Karpas-422 (cell line): Measurements from ENCODE around the gene ZNF284. TPM values are rescaled to one million over a fixed set of nuclear protein-coding genes. Genes with fewer than 3 reads are reported as not detected.

Source experiments
- DNase-seq: peaks from one replicate; pipeline ENCODE4 v3.0.0-alpha.2; 2015
- H2AFZ ChIP-seq: fragments of 200-600 bp; sonication (generic); 2 replicates; pipeline ENCODE4 v1.6.1; 2014; ENCODE audit warnings: antibody characterized with exemption, low read length, mixed read lengths
- H3K27ac ChIP-seq: fragments of 200-600 bp; sonication (generic); 2 replicates; pipeline ENCODE4 v1.5.1; 2014; ENCODE audit warnings: mild to moderate bottlenecking, low read length, moderate library complexity
- H3K27me3 ChIP-seq: fragments of 200-600 bp; sonication (generic); 2 replicates; pipeline ENCODE4 v1.6.1; 2014; ENCODE audit warnings: low read length, mixed read lengths
- H3K36me3 ChIP-seq: fragments of 200-600 bp; sonication (generic); 2 replicates; pipeline ENCODE4 v1.6.1; 2014; ENCODE audit warnings: low read length, mixed read lengths; ENCODE audit not compliant: insufficient read depth
- H3K4me1 ChIP-seq: fragments of 200-600 bp; sonication (generic); 2 replicates; pipeline ENCODE4 v1.6.1; 2014; ENCODE audit warnings: mild to moderate bottlenecking, low read length, mixed read lengths
- H3K4me2 ChIP-seq: fragments of 200-600 bp; sonication (generic); 2 replicates; pipeline ENCODE4 v1.6.1; 2014; ENCODE audit warnings: low read length, low read depth, mild to moderate bottlenecking; ENCODE audit not compliant: poor library complexity, severe bottlenecking
- H3K4me3 ChIP-seq: fragments of 200-600 bp; sonication (generic); 2 replicates; pipeline ENCODE4 v1.5.1; 2014; ENCODE audit warnings: mild to moderate bottlenecking, antibody characterized with exemption, low read length, mixed read lengths
- H3K79me2 ChIP-seq: fragments of 200-600 bp; sonication (generic); 2 replicates; pipeline ENCODE4 v1.6.1; 2014; ENCODE audit warnings: mild to moderate bottlenecking, low read length, mixed read lengths
- H3K9ac ChIP-seq: fragments of 200-600 bp; sonication (generic); 2 replicates; pipeline ENCODE4 v1.6.0; 2014; ENCODE audit warnings: low read length
- H3K9me2 ChIP-seq: fragments of 200-600 bp; sonication (generic), shearing (Covaris generic); replicated peaks from 2 replicates; pipeline ENCODE4 v1.6.0; 2014; ENCODE audit warnings: mild to moderate bottlenecking, low read length, moderate library complexity; ENCODE audit not compliant: insufficient read depth
- H3K9me3 ChIP-seq: fragments of 300-700, 200-600 bp; sonication (generic); 2 replicates; pipeline ENCODE4 v1.6.1; 2014; ENCODE audit warnings: low read length, mixed read lengths
- H4K20me1 ChIP-seq: fragments of 200-600 bp; sonication (generic); 2 replicates; pipeline ENCODE4 v1.6.1; 2014; ENCODE audit warnings: mild to moderate bottlenecking, antibody characterized with exemption, low read length, low read depth; ENCODE audit not compliant: insufficient read depth
- total RNA-seq: library from RNA; depleted of rRNA; stranded (reverse); fragments of >200 nt; shearing (Covaris generic); gene quantifications from 2 replicates; pipeline ENCODE4 v1.2.3, GENCODE V29; 2014; ENCODE audit warnings: low replicate concordance

Gene ZNF284
- total RNA-seq, 1 experiment from 2014 or later: not detected

GRCh38 chr19:44092108-44092507 is 20.1 kb downstream of the ZNF284 start:
- no peak overlapping the region for H3K4me2 ChIP-seq
- no peaks in the 10 kb centered on the region for H3K27me3 ChIP-seq
- peaks cover 5% of the 10 kb centered on the region for H3K9me3 ChIP-seq
- no peak overlapping the region for H3K4me3 ChIP-seq
- no peak overlapping the region for H3K27ac ChIP-seq
- no peak overlapping the region for H3K9ac ChIP-seq
- H2AFZ ChIP-seq: no peak overlapping the region
- H3K4me1 ChIP-seq: peaks cover 9% of the 10 kb centered on the region; the same call in 1 of the 2 replicates
- peaks cover 26% of the 10 kb centered on the region for H3K79me2 ChIP-seq
- peaks cover 8% of the 10 kb centered on the region for H3K36me3 ChIP-seq
- DNase-seq: no peak
- no peaks in the 10 kb centered on the region for H4K20me1 ChIP-seq
- no peaks in the 10 kb centered on the region for H3K9me2 ChIP-seq

- H3K9ac ChIP-seq: peak within 1 kb of the TSS; percentile 78
- DNase-seq: peak; percentile 96
- peak within 1 kb of the TSS; percentile 74 for H3K4me2 ChIP-seq
- peaks cover 17% of the 10 kb centered on the region for H3K9me3 ChIP-seq
- no peaks in the 10 kb centered on the region for H4K20me1 ChIP-seq
- no peaks in the 10 kb centered on the region for H3K27me3 ChIP-seq
- H3K27ac ChIP-seq: no peak within 1 kb of the TSS
- peak within 1 kb of the TSS; percentile 74 for H3K4me3 ChIP-seq
- peaks cover 28% of the 10 kb centered on the region for H3K36me3 ChIP-seq
- H3K9me2 ChIP-seq: no peaks in the 10 kb centered on the region
- peaks cover 9% of the 10 kb centered on the region; the same call in 1 of the 2 replicates for H3K4me1 ChIP-seq
- H3K79me2 ChIP-seq: peaks cover 35% of the 10 kb centered on the region
- peak within 1 kb of the TSS; percentile 88 for H2AFZ ChIP-seq
Measured at GRCh38 chr19:44093931-44094765, 22.2 kb downstream of the ZNF284 start, which contains the start of gene ZNF224. ZNF224 (plus strand) TSS chr19:44094361; CDS start chr19:44097874, 3,513 bp downstream.

DNA sequence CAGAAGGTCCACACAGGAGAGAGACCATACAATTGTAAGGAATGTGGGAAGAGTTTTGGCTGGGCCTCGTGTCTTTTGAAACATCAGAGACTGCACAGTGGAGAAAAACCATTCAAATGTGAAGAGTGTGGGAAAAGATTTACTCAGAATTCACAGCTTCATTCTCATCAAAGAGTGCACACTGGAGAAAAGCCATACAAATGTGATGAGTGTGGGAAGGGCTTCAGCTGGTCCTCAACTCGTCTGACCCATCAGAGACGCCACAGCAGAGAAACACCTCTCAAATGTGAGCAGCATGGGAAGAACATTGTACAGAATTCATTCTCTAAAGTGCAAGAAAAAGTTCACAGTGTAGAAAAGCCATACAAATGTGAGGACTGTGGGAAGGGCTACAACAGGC is 35.8 kb downstream of the ZNF284 start:
- H3K4me2 ChIP-seq: no peak overlapping the region
- peaks cover 5% of the 10 kb centered on the region; the same call in 1 of the 2 replicates for H3K4me1 ChIP-seq
- no peaks in the 10 kb centered on the region for H3K27me3 ChIP-seq
- H2AFZ ChIP-seq: no peak overlapping the region
- H3K4me3 ChIP-seq: no peak overlapping the region
- no peaks in the 10 kb centered on the region for H3K79me2 ChIP-seq
- H3K9me2 ChIP-seq: no peaks in the 10 kb centered on the region
- no peak overlapping the region for H3K9ac ChIP-seq
- DNase-seq: no peak
- no peak overlapping the region for H3K27ac ChIP-seq
- H3K36me3 ChIP-seq: peaks cover 53% of the 10 kb centered on the region
- peaks cover 48% of the 10 kb centered on the region for H3K9me3 ChIP-seq
- H4K20me1 ChIP-seq: no peaks in the 10 kb centered on the region

DNA sequence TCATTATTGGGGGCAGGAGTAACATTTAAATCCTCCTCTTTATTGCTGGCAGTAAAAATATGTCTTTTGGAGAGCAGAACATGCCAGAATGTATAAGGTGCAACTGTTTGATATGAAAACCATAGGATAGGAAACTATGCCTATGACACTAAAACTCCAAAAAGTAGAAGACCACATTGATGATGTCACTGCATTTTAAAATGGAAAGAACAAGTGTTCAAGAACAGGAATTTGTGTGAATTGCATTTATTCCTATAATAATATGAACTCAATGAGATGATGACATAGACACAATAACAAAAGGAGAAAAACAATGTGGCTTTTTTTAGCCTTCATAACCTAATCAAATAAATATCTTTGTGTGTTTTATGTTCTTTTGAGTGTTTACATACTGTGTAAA is 37.5 kb downstream of the ZNF284 start:
- no peak overlapping the region for H2AFZ ChIP-seq
- H3K27me3 ChIP-seq: no peaks in the 10 kb centered on the region
- H3K36me3 ChIP-seq: peaks cover 36% of the 10 kb centered on the region
- peaks cover 12% of the 10 kb centered on the region for H3K4me1 ChIP-seq
- H3K4me2 ChIP-seq: no peak overlapping the region
- DNase-seq: no peak
- H3K9me3 ChIP-seq: peaks cover 44% of the 10 kb centered on the region
- no peak overlapping the region for H3K9ac ChIP-seq
- H3K9me2 ChIP-seq: no peaks in the 10 kb centered on the region
- no peak overlapping the region for H3K4me3 ChIP-seq
- H3K79me2 ChIP-seq: peaks cover 10% of the 10 kb centered on the region
- H3K27ac ChIP-seq: no peak overlapping the region
- no peaks in the 10 kb centered on the region for H4K20me1 ChIP-seq

DNA sequence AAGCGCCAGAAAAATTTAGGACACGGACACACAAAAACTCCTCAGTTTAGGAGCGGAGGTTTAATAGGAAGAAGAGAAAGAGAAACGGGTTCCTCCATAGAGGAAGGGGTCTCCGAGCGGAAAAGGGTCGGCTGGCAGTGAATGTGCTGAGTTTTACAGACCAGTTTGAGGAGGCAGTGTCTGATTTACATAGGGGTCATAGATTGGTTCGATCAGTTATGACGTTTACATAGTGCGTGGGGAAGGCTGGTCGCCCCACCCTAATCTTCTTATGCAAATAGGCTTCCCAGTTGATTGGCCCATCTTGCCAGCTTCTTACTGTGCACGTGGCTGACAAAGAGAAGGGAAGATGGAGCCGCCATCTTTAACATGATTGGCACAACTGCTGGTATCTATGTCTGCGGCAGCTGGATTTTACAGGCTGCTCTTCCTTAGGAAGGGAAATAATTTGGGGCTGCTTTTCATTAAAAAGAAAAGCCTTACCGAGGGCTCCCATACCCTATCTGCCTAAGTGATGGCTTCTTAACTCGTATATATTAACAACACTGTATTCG is 40.0 kb downstream of the ZNF284 start:
- H3K36me3 ChIP-seq: peaks cover 21% of the 10 kb centered on the region
- H3K79me2 ChIP-seq: peaks cover 16% of the 10 kb centered on the region
- no peaks in the 10 kb centered on the region for H4K20me1 ChIP-seq
- no peak overlapping the region for H2AFZ ChIP-seq
- H3K9ac ChIP-seq: no peak overlapping the region
- no peaks in the 10 kb centered on the region for H3K27me3 ChIP-seq
- no peak overlapping the region for H3K27ac ChIP-seq
- no peak for DNase-seq
- peak overlapping the region; percentile 79; the same call in 1 of the 2 replicates for H3K4me3 ChIP-seq
- H3K4me2 ChIP-seq: peak overlapping the region; percentile 80
- peaks cover 14% of the 10 kb centered on the region for H3K4me1 ChIP-seq
- H3K9me2 ChIP-seq: no peaks in the 10 kb centered on the region
- H3K9me3 ChIP-seq: peaks cover 31% of the 10 kb centered on the region

GRCh38 chr19:44112802-44113137 is 40.8 kb downstream of the ZNF284 start:
- Histone ChIP-seq H3K4me1 (peaks cover 14% of the 10 kb centered on the region), H3K9ac (peak overlapping the region; percentile 77), H3K4me3 (peak overlapping the region; percentile 79), H4K20me1 (no peaks in the 10 kb centered on the region), H3K9me2 (no peaks in the 10 kb centered on the region), H3K79me2 (peaks cover 16% of the 10 kb centered on the region), H3K27me3 (no peaks in the 10 kb centered on the region), H3K4me2 (peak overlapping the region; percentile 80), H3K36me3 (peaks cover 14% of the 10 kb centered on the region), H3K9me3 (peaks cover 24% of the 10 kb centered on the region), H2AFZ (peak overlapping the region; percentile 41), H3K27ac (no peak overlapping the region)
- peak; percentile 42 for DNase-seq

- peaks cover 16% of the 10 kb centered on the region for H3K79me2 ChIP-seq
- peaks cover 14% of the 10 kb centered on the region for H3K4me1 ChIP-seq
- H3K27ac ChIP-seq: no peak within 1 kb of the TSS
- no peaks in the 10 kb centered on the region for H3K9me2 ChIP-seq
- H3K9me3 ChIP-seq: peaks cover 19% of the 10 kb centered on the region
- H4K20me1 ChIP-seq: no peaks in the 10 kb centered on the region
- H3K4me2 ChIP-seq: peak within 1 kb of the TSS; percentile 80
- H3K9ac ChIP-seq: peak within 1 kb of the TSS; percentile 77
- peak within 1 kb of the TSS; percentile 49 for H2AFZ ChIP-seq
- H3K36me3 ChIP-seq: peaks cover 10% of the 10 kb centered on the region
- no peaks in the 10 kb centered on the region for H3K27me3 ChIP-seq
- DNase-seq: peak; percentile 96
- peak within 1 kb of the TSS; percentile 79 for H3K4me3 ChIP-seq
Measured at GRCh38 chr19:44113138-44113783, 41.3 kb downstream of the ZNF284 start, which contains the start of gene ZNF225. ZNF225 (plus strand) TSS chr19:44113399; CDS start chr19:44115828, 2,429 bp downstream.
